Spleen (tissue), 7 donors: ENCODE measurements around the gene ANKRD50.

Experiments
- CTCF ChIP-seq, 11 experiments: fragments of 200-600 bp in 7 of 11; fragments of 450-650 bp in 4 of 11; sonication (generic) in 4 of 11; IDR thresholded peaks in 8 of 11; conservative IDR thresholded peaks in 3 of 11; 1 replicate in 7 of 11; 2 replicates in 4 of 11; pipeline versions ENCODE4 v1.4.0 to v1.8.0; 2016 to 2021; ENCODE audit warnings: antibody characterized with exemption in 11 of 11, inconsistent platforms in 4 of 11, mild to moderate bottlenecking in 1 of 11
- POLR2A ChIP-seq, 3 donors: fragments of 450-650 bp; IDR thresholded peaks; one replicate each; pipeline ENCODE4 v1.5.1; 2017; ENCODE audit warnings: antibody characterized with exemption in 3 of 3, mild to moderate bottlenecking in 1 of 3
- donor health status: DM: no; HTN: no; CAD: no; lungs with moderate emphysema.
- donor health status: DM: no; HTN: no; CAD: no.
- donor health status: DM: no; HTN: no; CAD: no.

- TF ChIP-seq CTCF (IDR thresholded peaks at IDR 0.05 in 8 of 11, conservative IDR thresholded peaks at IDR 0.05 in 3 of 11): no peak
- TF ChIP-seq POLR2A (IDR thresholded peaks at IDR 0.05): no peak
These were observed 4.6 kb upstream of the ANKRD50 start for GRCh38 chr4:124717101-124717500.
